Glutamatergic neuron (in vitro differentiated cells): ENCODE measurements around the gene SHD. TPM values are rescaled to one million over a fixed set of nuclear protein-coding genes. Genes with fewer than 3 reads are reported as not detected.
"Not testable (repeated sequence)": the region's sequence is repeated elsewhere in the genome, so short reads cannot be mapped to it uniquely, and the experiment has no call there.

Experiments
- DNase-seq: peaks from one replicate; pipeline ENCODE4 v3.0.0; 2022
- H3K27ac Mint-ChIP-seq: one replicate; pipeline ENCODE4 v1.8.0; 2020; ENCODE audit warnings: mild to moderate bottlenecking, mixed read lengths, inconsistent platforms; ENCODE audit not compliant: unreplicated experiment
- H3K27me3 Mint-ChIP-seq: one replicate; pipeline ENCODE4 v1.8.0; 2020; ENCODE audit warnings: mild to moderate bottlenecking, moderate library complexity, mixed read lengths, inconsistent platforms; ENCODE audit not compliant: unreplicated experiment
- H3K36me3 Mint-ChIP-seq: one replicate; pipeline ENCODE4 v1.8.0; 2020; ENCODE audit warnings: mild to moderate bottlenecking, mixed read lengths, inconsistent platforms; ENCODE audit not compliant: unreplicated experiment
- H3K4me1 Mint-ChIP-seq: one replicate; pipeline ENCODE4 v1.8.0; 2020; ENCODE audit warnings: mild to moderate bottlenecking, low read depth, mixed read lengths, inconsistent platforms; ENCODE audit not compliant: unreplicated experiment
- H3K4me3 Mint-ChIP-seq: one replicate; pipeline ENCODE4 v1.8.0; 2020; ENCODE audit warnings: mild to moderate bottlenecking, mixed read lengths, inconsistent platforms; ENCODE audit not compliant: unreplicated experiment
- H3K9me3 Mint-ChIP-seq: one replicate; pipeline ENCODE4 v1.8.0; 2020; ENCODE audit warnings: mild to moderate bottlenecking, moderate library complexity, mixed read lengths, inconsistent platforms; ENCODE audit not compliant: unreplicated experiment
- total RNA-seq: library from RNA; stranded (reverse); fragmentation: NEBNext Ultra II Directional; extraction: Animal tissue kit (Norgen Biotek cat#: 25700); gene quantifications from one replicate; pipeline ENCODE4 v1.2.1, GENCODE V29; 2021; ENCODE audit not compliant: unreplicated experiment
- TF ChIP-seq, protein P1 (sequence below): fragments of 200-600 bp; sonication (generic); IDR thresholded peaks from one replicate; pipeline ENCODE4 v1.5.0; 2021; ENCODE audit not compliant: partially characterized antibody, unreplicated experiment

SHD gene
- total RNA-seq, 1 donor from 2014 or later = 254 TPM

DNA sequence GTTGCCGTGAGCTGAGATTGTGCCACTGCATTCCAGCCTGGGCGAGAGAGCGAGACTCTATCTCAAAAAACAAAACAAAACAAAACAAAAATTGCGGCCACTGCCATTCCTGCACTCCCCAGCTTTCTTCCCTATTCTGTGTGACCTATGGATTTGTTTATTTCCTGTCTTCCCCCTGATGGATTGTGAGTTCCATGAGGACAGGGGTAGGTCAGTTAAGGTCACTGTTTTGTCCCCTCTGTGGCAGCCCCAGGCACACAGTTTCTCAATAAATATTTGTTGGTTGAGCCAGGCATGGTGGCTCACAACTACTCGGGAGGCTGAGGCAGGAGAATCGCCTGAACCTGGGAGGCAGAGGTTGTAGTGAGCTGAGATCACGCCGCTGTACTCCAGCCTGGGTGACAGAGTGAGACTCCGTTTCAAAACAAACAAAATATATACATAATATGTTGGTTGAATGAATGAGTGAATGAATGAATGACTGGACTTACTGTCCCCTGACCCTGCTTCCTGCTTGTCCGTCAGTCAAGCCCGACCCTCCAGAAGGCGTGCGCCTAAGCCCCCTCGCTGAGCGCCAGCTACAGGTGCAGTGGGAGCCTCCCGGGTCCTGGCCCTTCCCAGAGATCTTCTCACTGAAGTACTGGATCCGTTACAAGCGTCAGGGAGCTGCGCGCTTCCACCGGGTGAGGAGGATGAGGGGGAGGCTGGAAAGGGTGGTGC is 44.8 kb upstream of the SHD start:
- Mint-ChIP-seq H3K36me3 (no peaks in the 10 kb centered on the region), H3K9me3 (peaks cover 1% of the 10 kb centered on the region), H3K4me3 (no peak overlapping the region), H3K4me1 (no peaks in the 10 kb centered on the region), H3K27ac (no peak overlapping the region), H3K27me3 (peaks cover 2% of the 10 kb centered on the region)
- TF ChIP-seq, protein P1, sequence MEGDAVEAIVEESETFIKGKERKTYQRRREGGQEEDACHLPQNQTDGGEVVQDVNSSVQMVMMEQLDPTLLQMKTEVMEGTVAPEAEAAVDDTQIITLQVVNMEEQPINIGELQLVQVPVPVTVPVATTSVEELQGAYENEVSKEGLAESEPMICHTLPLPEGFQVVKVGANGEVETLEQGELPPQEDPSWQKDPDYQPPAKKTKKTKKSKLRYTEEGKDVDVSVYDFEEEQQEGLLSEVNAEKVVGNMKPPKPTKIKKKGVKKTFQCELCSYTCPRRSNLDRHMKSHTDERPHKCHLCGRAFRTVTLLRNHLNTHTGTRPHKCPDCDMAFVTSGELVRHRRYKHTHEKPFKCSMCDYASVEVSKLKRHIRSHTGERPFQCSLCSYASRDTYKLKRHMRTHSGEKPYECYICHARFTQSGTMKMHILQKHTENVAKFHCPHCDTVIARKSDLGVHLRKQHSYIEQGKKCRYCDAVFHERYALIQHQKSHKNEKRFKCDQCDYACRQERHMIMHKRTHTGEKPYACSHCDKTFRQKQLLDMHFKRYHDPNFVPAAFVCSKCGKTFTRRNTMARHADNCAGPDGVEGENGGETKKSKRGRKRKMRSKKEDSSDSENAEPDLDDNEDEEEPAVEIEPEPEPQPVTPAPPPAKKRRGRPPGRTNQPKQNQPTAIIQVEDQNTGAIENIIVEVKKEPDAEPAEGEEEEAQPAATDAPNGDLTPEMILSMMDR = no peak
- no peak for DNase-seq

DNA sequence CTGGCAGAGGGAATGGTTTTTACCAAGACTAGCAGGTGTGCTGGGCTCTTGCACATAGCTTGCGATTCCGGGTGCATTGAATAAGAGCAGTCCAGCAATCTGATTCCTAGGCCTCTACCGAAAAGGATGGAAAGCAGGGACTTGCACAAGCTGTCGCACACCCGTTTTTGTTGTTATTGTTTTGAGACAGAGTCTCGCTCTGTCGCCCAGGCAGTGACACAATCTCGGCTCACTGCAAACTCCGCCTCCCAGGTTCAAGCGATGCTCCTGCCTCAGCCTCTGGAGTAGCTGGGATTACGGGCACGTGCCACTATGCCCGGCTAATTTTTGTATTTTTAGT is 44.2 kb upstream of the SHD start:
- no peaks in the 10 kb centered on the region for H3K36me3 Mint-ChIP-seq
- no peak overlapping the region for H3K27ac Mint-ChIP-seq
- H3K9me3 Mint-ChIP-seq = peaks cover 1% of the 10 kb centered on the region
- no peak for DNase-seq
- peaks cover 2% of the 10 kb centered on the region for H3K27me3 Mint-ChIP-seq
- no peak overlapping the region for H3K4me3 Mint-ChIP-seq
- H3K4me1 Mint-ChIP-seq = no peaks in the 10 kb centered on the region
- TF ChIP-seq, protein P1 = no peak

DNA sequence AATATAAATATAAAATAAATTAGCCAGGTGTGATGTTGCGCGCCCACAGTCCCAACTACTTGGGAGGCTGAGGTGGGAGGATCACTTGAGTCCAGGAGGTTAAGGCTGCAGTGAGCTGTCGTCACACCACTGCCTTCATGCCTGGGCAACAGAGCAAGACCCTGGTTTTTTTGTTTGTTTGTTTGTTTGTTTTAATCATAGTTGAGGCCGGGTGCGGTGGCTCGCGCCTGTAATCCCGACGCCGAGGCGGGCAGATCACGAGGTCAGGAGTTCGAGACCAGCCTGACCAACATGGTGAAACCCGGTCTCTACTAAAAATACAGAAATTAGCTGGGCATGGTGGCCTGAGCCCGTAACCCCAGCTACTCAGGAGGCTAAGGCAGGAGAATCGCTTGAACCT is 41.6 kb upstream of the SHD start:
- not testable (repeated sequence) for H3K9me3 Mint-ChIP-seq, H3K36me3 Mint-ChIP-seq, H3K27ac Mint-ChIP-seq, DNase-seq, H3K27me3 Mint-ChIP-seq, H3K4me3 Mint-ChIP-seq, H3K4me1 Mint-ChIP-seq

DNA sequence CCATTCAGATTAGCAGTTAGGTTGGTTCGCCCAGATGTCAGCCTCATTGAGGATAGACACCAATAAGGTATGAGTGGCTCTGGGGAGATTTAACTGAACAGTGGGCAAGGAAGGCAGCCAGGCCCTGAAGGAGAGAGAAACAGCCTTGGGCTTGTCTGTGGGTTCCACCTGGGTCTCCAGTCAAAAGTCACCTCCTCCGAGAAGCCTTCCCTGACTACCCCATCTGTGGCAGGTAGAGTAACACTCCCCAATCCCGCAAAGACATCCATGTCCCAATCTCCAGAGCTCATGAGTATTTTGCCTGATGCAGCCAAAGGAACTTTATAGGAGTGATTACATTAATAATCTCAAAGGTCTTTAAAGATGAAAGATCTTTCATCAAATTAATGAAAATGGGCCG is 40.2 kb upstream of the SHD start:
- DNase-seq = no peak

DNA sequence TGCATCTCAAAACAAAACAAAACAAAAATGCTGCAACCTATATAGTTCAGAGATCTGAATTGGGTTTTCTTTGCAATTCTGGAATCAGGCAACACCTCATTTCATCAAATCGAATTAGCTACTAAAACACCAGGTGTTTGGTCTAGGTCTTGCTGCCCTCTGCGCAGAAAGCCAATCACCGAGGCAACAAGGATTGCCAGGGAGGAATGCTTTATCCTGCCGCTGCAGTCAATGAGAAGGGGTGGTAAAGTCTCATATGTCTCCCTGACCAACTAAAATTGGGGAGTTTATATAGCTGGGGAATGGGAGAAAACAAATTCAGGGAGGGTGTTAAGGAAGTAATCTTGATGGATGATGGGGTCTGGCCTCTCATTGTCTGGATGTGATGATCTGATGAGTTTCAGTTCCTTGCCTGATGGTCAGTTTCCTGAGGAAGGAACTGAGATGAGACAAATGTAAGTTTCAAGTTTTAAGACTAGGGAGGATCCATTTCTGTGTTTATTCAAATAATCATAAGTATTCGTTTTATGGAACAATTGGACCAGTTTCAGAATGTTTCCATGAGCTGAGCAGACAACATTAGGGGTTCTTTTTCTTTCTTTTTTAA is 37.1 kb upstream of the SHD start:
- TF ChIP-seq, protein P1 = no peak
- Mint-ChIP-seq H3K4me3 (no peak overlapping the region), H3K9me3 (peaks cover 4% of the 10 kb centered on the region), H3K4me1 (peaks cover 3% of the 10 kb centered on the region), H3K36me3 (no peaks in the 10 kb centered on the region), H3K27me3 (peaks cover 6% of the 10 kb centered on the region), H3K27ac (no peak overlapping the region)
- no peak for DNase-seq

More for the DNA sequence above, 40.2 kb upstream of the SHD start:
- H3K27me3 Mint-ChIP-seq = no peaks in the 10 kb centered on the region
- no peaks in the 10 kb centered on the region for H3K36me3 Mint-ChIP-seq
- H3K27ac Mint-ChIP-seq = no peak overlapping the region
- H3K4me3 Mint-ChIP-seq = no peak overlapping the region
- H3K4me1 Mint-ChIP-seq = no peaks in the 10 kb centered on the region
- no peaks in the 10 kb centered on the region for H3K9me3 Mint-ChIP-seq
- TF ChIP-seq, protein P1 = no peak

DNA sequence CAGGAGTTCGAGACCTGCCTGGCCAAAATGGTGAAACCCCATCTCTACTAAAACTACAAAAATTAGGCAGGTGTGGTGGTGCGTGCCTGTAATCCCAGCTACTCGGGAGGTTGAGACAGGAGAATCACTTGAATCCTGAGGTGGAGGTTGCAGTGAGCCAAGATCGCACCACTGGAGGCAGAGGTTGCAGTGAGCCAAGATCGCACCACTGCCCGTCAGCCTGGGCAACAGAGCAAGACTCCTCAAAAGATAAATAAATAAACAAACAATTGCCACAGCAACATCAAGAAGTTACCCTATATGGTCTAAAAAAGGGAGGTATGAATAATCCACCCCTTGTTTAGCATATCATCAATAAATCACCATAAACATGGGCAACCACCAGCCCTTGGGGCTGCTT is 33.1 kb upstream of the SHD start:
- not testable (repeated sequence) for H3K27me3 Mint-ChIP-seq, H3K4me3 Mint-ChIP-seq, H3K4me1 Mint-ChIP-seq, H3K27ac Mint-ChIP-seq, H3K36me3 Mint-ChIP-seq, DNase-seq
- peaks cover 14% of the 10 kb centered on the region for H3K9me3 Mint-ChIP-seq
